Measurements from ENCODE around the gene MXI1.

The MXI1 gene

GRCh38 chr10:110336111-110336721, 128.8 kb downstream of the MXI1 start:
- in situ Hi-C loops (cut with HindIII; ENCODE audit: low sequenced_read_pairs) = loop anchor here (5.0 kb wide), 1 partner anchor 211 kb away; no protein-coding TSS in a partner anchor

All from endothelial cell of hepatic sinusoid (primary cell).